ENCODE results near the gene SPTBN1.

- no peak for TF ChIP-seq POLR2AphosphoS5 (IDR thresholded peaks at IDR 0.05; ENCODE audit: low read depth)
- no peak for TF ChIP-seq CTCF (conservative IDR thresholded peaks at IDR 0.05; ENCODE audit: low read depth in 2 of 2)
- TF ChIP-seq CREB1 (CRISPR knock-in tag; IDR thresholded peaks at IDR 0.05; ENCODE audit: low read depth) = no peak
- no peak for TF ChIP-seq EZH2 (IDR thresholded peaks at IDR 0.05; ENCODE audit: low read depth, unreplicated experiment)
- no peak for TF ChIP-seq REST (IDR thresholded peaks at IDR 0.05; ENCODE audit: unreplicated experiment)
- no peak for TF ChIP-seq EZH2phosphoT487 (IDR thresholded peaks at IDR 0.05; ENCODE audit: unreplicated experiment)
Measured at GRCh38 chr2:54470266-54470938, 14.3 kb downstream of the SPTBN1 start.

Measured in GM23338 (cell line).